ENCODE data around the gene FUZ. TPM values are rescaled to one million over a fixed set of nuclear protein-coding genes. Genes with fewer than 3 reads are reported as not detected.
A peak's percentile ranks its signal among the peaks of the same experiment; 100 is the strongest.

Gene FUZ
- total RNA-seq, 6 donors from 2014 or later = 17.3 to 43.0 (median 22.3) TPM

- H3K27ac ChIP-seq = no peak overlapping the region
- DNase-seq (no peak), ATAC-seq (ENCODE audit: low FRiP score in 2 of 2) (no peak)
- TF ChIP-seq POLR2AphosphoS5 (IDR thresholded peaks at IDR 0.05) (no peak), CTCF (IDR thresholded peaks at IDR 0.05) (no peak)
- H3K9me3 ChIP-seq = no peaks in the 10 kb centered on the region
- no peak overlapping the region for H3K4me3 ChIP-seq
- 91 to 98% methylated on average over 8 of the region's 8 CpGs for WGBS, 2 donors
- H3K36me3 ChIP-seq = peaks cover 7 to 61% (median 41%) of the 10 kb centered on the region in 4 donors
- peaks cover 14 to 23% (median 18%) of the 10 kb centered on the region in 4 donors for H3K4me1 ChIP-seq
- H3K27me3 ChIP-seq = no peaks in the 10 kb centered on the region
These were observed 6.5 kb downstream of the FUZ start for GRCh38 chr19:49806620-49806959.

- Histone ChIP-seq H3K27ac (no peak overlapping the region), H3K27me3 (no peaks in the 10 kb centered on the region), H3K4me1 (peaks cover 14 to 23% (median 18%) of the 10 kb centered on the region in 4 donors), H3K36me3 (peaks cover 11 to 67% (median 46%) of the 10 kb centered on the region in 4 donors), H3K9me3 (no peaks in the 10 kb centered on the region), H3K4me3 (peak overlapping the region in 1 of 4 donors; percentile 19)
- 89 to 93% methylated on average over 8 to 17 of the region's 20 CpGs for WGBS, 2 donors
- DNase-seq (no peak), ATAC-seq (ENCODE audit: low FRiP score in 2 of 2) (no peak)
- TF ChIP-seq POLR2A (IDR thresholded peaks at IDR 0.05) (no peak), POLR2AphosphoS5 (IDR thresholded peaks at IDR 0.05) (no peak), CTCF (IDR thresholded peaks at IDR 0.05) (no peak), EP300 (IDR thresholded peaks at IDR 0.05) (no peak)
These were observed 7.1 kb downstream of the FUZ start for GRCh38 chr19:49805822-49806619.

GRCh38 chr19:49803529-49803856, 9.6 kb downstream of the FUZ start:
- Histone ChIP-seq H3K36me3 (peaks cover 19 to 92% (median 72%) of the 10 kb centered on the region in 4 donors), H3K27me3 (no peaks in the 10 kb centered on the region), H3K4me1 (peaks cover 2 to 6% (median 4%) of the 10 kb centered on the region in 4 donors), H3K27ac (no peak overlapping the region), H3K4me3 (no peak overlapping the region), H3K9me3 (no peaks in the 10 kb centered on the region)
- WGBS, 2 donors = 92 to 95% methylated on average over 6 of the region's 6 CpGs
- TF ChIP-seq CTCF (IDR thresholded peaks at IDR 0.05) = no peak
- no peak for DNase-seq
- no peak for ATAC-seq (ENCODE audit: low FRiP score in 2 of 2)

GRCh38 chr19:49802836-49803528, 10.1 kb downstream of the FUZ start:
- DNase-seq = no peak
- Histone ChIP-seq H3K27me3 (no peaks in the 10 kb centered on the region), H3K9me3 (no peaks in the 10 kb centered on the region), H3K36me3 (peaks cover 21 to 96% (median 76%) of the 10 kb centered on the region in 4 donors), H3K4me3 (no peak overlapping the region), H3K27ac (peak overlapping the region in 1 of 4 donors; percentile 30), H3K4me1 (peaks cover 0 to 2% (median under 1%) of the 10 kb centered on the region in 4 donors)
- ATAC-seq (ENCODE audit: low FRiP score in 2 of 2) = no peak
- no peak for TF ChIP-seq POLR2AphosphoS5 (IDR thresholded peaks at IDR 0.05)
- TF ChIP-seq CTCF (IDR thresholded peaks at IDR 0.05) = no peak
- no peak for TF ChIP-seq EP300 (IDR thresholded peaks at IDR 0.05)
- TF ChIP-seq POLR2A (IDR thresholded peaks at IDR 0.05) = no peak
- 89 to 92% methylated on average over 24 of the region's 24 CpGs for WGBS, 2 donors

Data from upper lobe of left lung (tissue), 6 donors.